ENCODE data around the gene GOLGA8S.
"Not testable (repeated sequence)": the region's sequence is repeated elsewhere in the genome, so short reads cannot be mapped to it uniquely, and the experiment has no call there.

Gene GOLGA8S

GRCh38 chr15:23397779-23398178 is 43.2 kb downstream of the GOLGA8S start:
- DNase-seq (ENCODE audit: low read depth in 2 of 2), result no peak

- DNase-seq (ENCODE audit: low read depth in 2 of 2), result not testable (repeated sequence)
Observed at GRCh38 chr15:23398357-23398756, 43.8 kb downstream of the GOLGA8S start.

GRCh38 chr15:23399207-23399606 is 44.7 kb downstream of the GOLGA8S start:
- not testable (repeated sequence) for DNase-seq (ENCODE audit: low read depth in 2 of 2)

GRCh38 chr15:23401627-23402026 is 47.1 kb downstream of the GOLGA8S start:
- DNase-seq (ENCODE audit: low read depth in 2 of 2), result no peak

- DNase-seq (ENCODE audit: low read depth in 2 of 2), result no peak
Observed at GRCh38 chr15:23402140-23402539, 47.6 kb downstream of the GOLGA8S start.

- DNase-seq (ENCODE audit: low read depth in 2 of 2), result no peak
Observed at GRCh38 chr15:23402544-23402943, 48.0 kb downstream of the GOLGA8S start.

GRCh38 chr15:23403550-23403949 is 49.0 kb downstream of the GOLGA8S start:
- DNase-seq (ENCODE audit: low read depth in 2 of 2), result no peak

- no peak for DNase-seq (ENCODE audit: low read depth in 2 of 2)
Observed at GRCh38 chr15:23411841-23412240, 57.3 kb downstream of the GOLGA8S start.

- not testable (repeated sequence) for DNase-seq (ENCODE audit: low read depth in 2 of 2)
Observed at GRCh38 chr15:23412881-23413600, 58.5 kb downstream of the GOLGA8S start.

All from fibroblast of skin of left biceps (primary cell).